Ovary (tissue), 9 donors: Measurements from ENCODE around the gene NUDT9. TPM values are rescaled to one million over a fixed set of nuclear protein-coding genes. Genes with fewer than 3 reads are reported as not detected.

ENCODE experiments used
- DNase-seq, 5 donors: peaks; one replicate each; pipeline ENCODE4 v3.0.0-alpha.2; 2019 to 2020
- H3K27ac ChIP-seq, 2 donors: fragments of 200-600 bp; one replicate each; pipeline versions ENCODE4 v1.5.1 to v1.8.0; 2019 to 2022
- H3K27me3 ChIP-seq: fragments of 200-600 bp; one replicate; pipeline ENCODE4 v1.8.0; 2022
- H3K36me3 ChIP-seq: fragments of 200-600 bp; sonication (generic); one replicate; pipeline ENCODE4 v1.5.1; 2019
- H3K4me1 ChIP-seq: one replicate; pipeline ENCODE4 v1.8.1; 2013; ENCODE audit warnings: mild to moderate bottlenecking, moderate library complexity; ENCODE audit not compliant: insufficient read depth
- H3K4me3 ChIP-seq: fragments of 200-600 bp; sonication (generic); one replicate; pipeline ENCODE4 v1.5.1; 2017
- H3K9me3 ChIP-seq, 2 donors: fragments of 200-600 bp in 1 of 2; sonication (generic) in 1 of 2; one replicate each; pipeline versions ENCODE4 v1.5.1 to v1.8.1; 2013 to 2019; ENCODE audit warnings: mild to moderate bottlenecking in 1 of 2, moderate library complexity in 1 of 2
- EP300 ChIP-seq: sonication (generic); formaldehyde crosslinking; IDR thresholded peaks from one replicate; pipeline ENCODE4 v1.6.1; 2017; ENCODE audit warnings: antibody characterized with exemption
- POLR2A ChIP-seq: fragments of 450-650 bp; IDR thresholded peaks from one replicate; pipeline ENCODE4 v1.6.1; 2017; ENCODE audit warnings: antibody characterized with exemption, mild to moderate bottlenecking, moderate library complexity
- WGBS, 3 donors: extraction: QIAGEN DNeasy Blood & Tissue Kit in 1 of 3; methylation state at CpG; one replicate each; pipeline versions ENCODE4 v1.1.5 to v1.1.7; 2013 to 2017; 5-methylcytosine and 5-hydroxymethylcytosine counted together
- intact Hi-C, 4 donors: fragments of 100-400 bp; cut with DNase I; formaldehyde crosslinking; loops; one replicate each; pipeline versions ENCODE4 v1.11.0 to v1.15.1; 2022 to 2023
- polyA plus RNA-seq, 2 donors: library from polyadenylated mRNA; stranded (reverse); fragments of 200-250 nt in 1 of 2; fragments of 350-450 nt in 1 of 2; fragmentation: Illumina TruSeq in 1 of 2; extraction: RNeasy Lipid Tissue Mini Kit (QIAGEN cat#74804) in 1 of 2; gene quantifications; one replicate each; pipeline ENCODE4 v1.2.3, GENCODE V29; 2013 to 2014
- total RNA-seq, 7 donors: library from RNA; depleted of rRNA in 2 of 7; stranded (reverse); fragments of >200 nt in 2 of 7; fragmentation: NEBNext Ultra II Directional in 3 of 7; extraction: Animal tissue kit (Norgen Biotek cat#: 25700) in 3 of 7; gene quantifications; one replicate each; pipeline versions ENCODE4 v1.1.0 to v1.2.4, GENCODE V29; 2016 to 2023
- TF ChIP-seq, protein P1 (sequence below), 3 donors: fragments of 450-650 bp in 2 of 3; fragments of 200-600 bp in 1 of 3; IDR thresholded peaks; one replicate each; pipeline versions ENCODE4 v1.5.1 to v1.8.0; 2016 to 2022; ENCODE audit warnings: antibody characterized with exemption in 3 of 3, mild to moderate bottlenecking in 1 of 3
- donor health status: DM: no; HTN: no; CAD: no; lungs with moderate emphysema.
- donor health status: DM: no; HTN: no; CAD: no.
- donor health status: Bipolar disorder and iron deficiency.
- donor health status: DM: yes; HTN: yes; CAD: no.
- donor health status: DM: no; HTN: no; CAD: no.
- donor health status: DM: yes; HTN: yes; CAD: no.

Gene NUDT9
- total and polyA plus RNA-seq, 9 donors: 14.1 to 44.6 (median 30.0) TPM

DNA sequence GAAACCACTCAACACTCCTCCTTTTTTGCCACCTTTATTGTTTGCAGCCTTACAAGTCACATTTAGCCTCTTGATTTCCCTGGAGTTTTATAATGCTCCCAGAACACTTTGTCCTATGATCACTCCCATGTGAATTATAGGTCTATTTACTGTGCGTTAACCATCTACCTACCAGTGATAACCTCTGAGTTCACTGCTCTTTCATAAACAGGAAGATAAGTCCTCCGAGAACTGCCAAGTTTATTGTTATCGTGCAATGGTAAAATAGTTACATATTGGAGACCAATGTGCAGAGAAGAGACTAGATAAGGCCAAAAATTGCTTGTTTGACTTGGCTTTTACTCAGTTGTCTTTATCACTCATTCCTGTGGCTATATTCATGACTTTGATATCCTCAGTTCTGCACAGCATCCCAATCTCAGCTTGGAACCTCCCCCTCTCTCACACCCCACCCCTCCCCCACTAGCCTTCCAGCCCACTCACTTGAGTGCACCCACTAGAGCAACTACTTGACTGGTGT, 12.9 kb upstream of the NUDT9 start:
- Histone ChIP-seq H3K27ac (no peak overlapping the region), H3K4me3 (no peak overlapping the region), H3K4me1 (no peaks in the 10 kb centered on the region), H3K27me3 (no peaks in the 10 kb centered on the region), H3K36me3 (no peaks in the 10 kb centered on the region), H3K9me3 (no peaks in the 10 kb centered on the region)
- no peak for DNase-seq
- WGBS, 3 donors: 22 to 44% (median 34%) methylated on average over 3 of the region's 3 CpGs
- intact Hi-C loops: no loop called here
- TF ChIP-seq EP300: no peak
- TF ChIP-seq, protein P1, sequence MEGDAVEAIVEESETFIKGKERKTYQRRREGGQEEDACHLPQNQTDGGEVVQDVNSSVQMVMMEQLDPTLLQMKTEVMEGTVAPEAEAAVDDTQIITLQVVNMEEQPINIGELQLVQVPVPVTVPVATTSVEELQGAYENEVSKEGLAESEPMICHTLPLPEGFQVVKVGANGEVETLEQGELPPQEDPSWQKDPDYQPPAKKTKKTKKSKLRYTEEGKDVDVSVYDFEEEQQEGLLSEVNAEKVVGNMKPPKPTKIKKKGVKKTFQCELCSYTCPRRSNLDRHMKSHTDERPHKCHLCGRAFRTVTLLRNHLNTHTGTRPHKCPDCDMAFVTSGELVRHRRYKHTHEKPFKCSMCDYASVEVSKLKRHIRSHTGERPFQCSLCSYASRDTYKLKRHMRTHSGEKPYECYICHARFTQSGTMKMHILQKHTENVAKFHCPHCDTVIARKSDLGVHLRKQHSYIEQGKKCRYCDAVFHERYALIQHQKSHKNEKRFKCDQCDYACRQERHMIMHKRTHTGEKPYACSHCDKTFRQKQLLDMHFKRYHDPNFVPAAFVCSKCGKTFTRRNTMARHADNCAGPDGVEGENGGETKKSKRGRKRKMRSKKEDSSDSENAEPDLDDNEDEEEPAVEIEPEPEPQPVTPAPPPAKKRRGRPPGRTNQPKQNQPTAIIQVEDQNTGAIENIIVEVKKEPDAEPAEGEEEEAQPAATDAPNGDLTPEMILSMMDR (IDR thresholded peaks at IDR 0.05): no peak
- no peak for TF ChIP-seq POLR2A

- no peak overlapping the region for H3K27ac ChIP-seq
- no peaks in the 10 kb centered on the region for H3K27me3 ChIP-seq
- TF ChIP-seq EP300 (no peak), POLR2A (no peak)
- TF ChIP-seq, protein P1 (IDR thresholded peaks at IDR 0.05): no peak
- no peak for DNase-seq
- intact Hi-C loops: loop anchor here in 1 of 4 donors (2.0 kb wide), 1 partner anchor 357 kb away; no protein-coding TSS in a partner anchor
- no peak overlapping the region for H3K4me3 ChIP-seq
- no peaks in the 10 kb centered on the region for H3K9me3 ChIP-seq
- H3K36me3 ChIP-seq: no peaks in the 10 kb centered on the region
- no peaks in the 10 kb centered on the region for H3K4me1 ChIP-seq
- 34 to 44% (median 41%) methylated on average over 2 of the region's 2 CpGs for WGBS, 3 donors
Measured at GRCh38 chr4:87410157-87410556, 12.2 kb upstream of the NUDT9 start.

- H3K9me3 ChIP-seq: no peaks in the 10 kb centered on the region
Measured at GRCh38 chr4:87410679-87411078, 11.7 kb upstream of the NUDT9 start.

GRCh38 chr4:87414816-87415215, 7.6 kb upstream of the NUDT9 start:
- intact Hi-C loops: no loop called here
- Histone ChIP-seq H3K27ac (no peak overlapping the region), H3K9me3 (no peaks in the 10 kb centered on the region), H3K4me1 (no peaks in the 10 kb centered on the region), H3K36me3 (no peaks in the 10 kb centered on the region), H3K27me3 (no peaks in the 10 kb centered on the region), H3K4me3 (no peak overlapping the region)
- no peak for DNase-seq
- TF ChIP-seq POLR2A (no peak), EP300 (no peak)
- TF ChIP-seq, protein P1 (IDR thresholded peaks at IDR 0.05): no peak

More at GRCh38 chr4:87410679-87411078, 11.7 kb upstream of the NUDT9 start:
- Histone ChIP-seq H3K36me3 (no peaks in the 10 kb centered on the region), H3K4me1 (no peaks in the 10 kb centered on the region), H3K27ac (no peak overlapping the region), H3K27me3 (no peaks in the 10 kb centered on the region), H3K4me3 (no peak overlapping the region)
- TF ChIP-seq, protein P1 (IDR thresholded peaks at IDR 0.05): no peak
- TF ChIP-seq EP300 (no peak), POLR2A (no peak)
- intact Hi-C loops: loop anchor here in 1 of 4 donors (2.0 kb wide), 1 partner anchor 358 kb away; no protein-coding TSS in a partner anchor
- 87 to 94% (median 88%) methylated on average over 2 of the region's 2 CpGs for WGBS, 3 donors
- no peak for DNase-seq
